Endothelial cell of coronary artery (primary cell): ENCODE data around the gene ST6GALNAC6. TPM values are rescaled to one million over a fixed set of nuclear protein-coding genes. Genes with fewer than 3 reads are reported as not detected.

Experiments
- total RNA-seq: library from RNA; depleted of rRNA; stranded (reverse); fragments of >200 nt; gene quantifications from 2 replicates; pipeline ENCODE4 v1.2.3, GENCODE V29; 2014

ST6GALNAC6 gene
- 24.7 and 44.8 TPM in 2 replicates for total RNA-seq

GRCh38 chr9:127899128-127899943, at the start of gene ST6GALNAC6:
Gene ST6GALNAC6 (minus strand): TSS chr9:127899603. CDS start chr9:127897981, 1,622 bp downstream.

GRCh38 chr9:127937388-127938297, 38.2 kb upstream of the ST6GALNAC6 start, which contains the start of gene DPM2:
Gene DPM2 (minus strand): TSS chr9:127937854. CDS start chr9:127937820, 34 bp downstream.

GRCh38 chr9:127930231-127931091, 31.1 kb upstream of the ST6GALNAC6 start, which contains the start of gene PIP5KL1:
Gene PIP5KL1 (minus strand): TSS chr9:127930777. CDS start chr9:127930752, 25 bp downstream.

GRCh38 chr9:127916720-127917581, 17.5 kb upstream of the ST6GALNAC6 start, which contains the start of gene ST6GALNAC4:
Gene ST6GALNAC4 (minus strand): TSS chr9:127917041. CDS start chr9:127916419, 622 bp downstream.

GRCh38 chr9:127877566-127877998, 21.8 kb downstream of the ST6GALNAC6 start, which contains the start of gene AK1:
Gene AK1 (minus strand): TSS chr9:127877675. CDS start chr9:127874617, 3,058 bp downstream.

GRCh38 chr9:127854184-127854806, 45.1 kb downstream of the ST6GALNAC6 start, which contains the start of gene ENG:
Gene ENG (minus strand): TSS chr9:127854658. CDS start chr9:127854355, 303 bp downstream.

Other genes starting within 250 kb of the ST6GALNAC6 start
- not detected in 2 replicates for gene CFAP157, start 192.6 kb downstream of the ST6GALNAC6 start, total RNA-seq
- gene PTRH1, start 183.9 kb downstream of the ST6GALNAC6 start, total RNA-seq: 44.9 and 49.9 TPM in 2 replicates
- not detected in 2 replicates for gene TTC16, start 183.5 kb downstream of the ST6GALNAC6 start, total RNA-seq
- 4.8 and 5.2 TPM in 2 replicates for gene TOR2A, start 164.3 kb downstream of the ST6GALNAC6 start, total RNA-seq
- 62.1 and 63.2 TPM in 2 replicates for gene SH2D3C, start 120.9 kb downstream of the ST6GALNAC6 start, total RNA-seq
- 95.8 and 102 TPM in 2 replicates for gene CDK9, start 113.6 kb downstream of the ST6GALNAC6 start, total RNA-seq
- 72.3 and 81.5 TPM in 2 replicates for gene FPGS, start 96.7 kb downstream of the ST6GALNAC6 start, total RNA-seq
- gene ENG, start 44.9 kb downstream of the ST6GALNAC6 start, total RNA-seq: 60.0 and 137 TPM in 2 replicates
- gene AK1, start 21.9 kb downstream of the ST6GALNAC6 start, total RNA-seq: 38.4 and 38.5 TPM in 2 replicates
- 38.7 and 46.9 TPM in 2 replicates for gene ST6GALNAC4, start 17.4 kb upstream of the ST6GALNAC6 start, total RNA-seq
- gene PIP5KL1, start 31.2 kb upstream of the ST6GALNAC6 start, total RNA-seq: 0.18 and 1.0 TPM in 2 replicates
- 8.1 and 9.4 TPM in 2 replicates for gene DPM2, start 38.3 kb upstream of the ST6GALNAC6 start, total RNA-seq
- 0.99 and 3.4 TPM in 2 replicates for gene EEIG1, start 81.4 kb upstream of the ST6GALNAC6 start, total RNA-seq
- gene NAIF1, start 167.7 kb upstream of the ST6GALNAC6 start, total RNA-seq: 9.0 and 9.6 TPM in 2 replicates
- gene SLC25A25, start 168.6 kb upstream of the ST6GALNAC6 start, total RNA-seq: 12.6 and 16.1 TPM in 2 replicates
- gene PTGES2, start 228.1 kb upstream of the ST6GALNAC6 start, total RNA-seq: 112 and 116 TPM in 2 replicates
- 0.18 TPM in 1 of 2 replicates, not detected in the other for gene LCN2, start 249.8 kb upstream of the ST6GALNAC6 start, total RNA-seq